ENCODE data around the gene RMRP.

RMRP gene

GRCh38 chr9:35652829-35653209 lies 5.0 kb downstream of the RMRP start:
- no peak for ATAC-seq
- TF ChIP-seq ARNTL (CRISPR knock-in tag; IDR thresholded peaks at IDR 0.05; ENCODE audit: borderline replicate concordance, low read depth), result no peak
- no peak for TF ChIP-seq ZNF70 (CRISPR knock-in tag; IDR thresholded peaks at IDR 0.05)
- no peak for TF ChIP-seq TCF4 (CRISPR knock-in tag; IDR thresholded peaks at IDR 0.05; ENCODE audit: borderline replicate concordance)
- TF ChIP-seq, protein P1, sequence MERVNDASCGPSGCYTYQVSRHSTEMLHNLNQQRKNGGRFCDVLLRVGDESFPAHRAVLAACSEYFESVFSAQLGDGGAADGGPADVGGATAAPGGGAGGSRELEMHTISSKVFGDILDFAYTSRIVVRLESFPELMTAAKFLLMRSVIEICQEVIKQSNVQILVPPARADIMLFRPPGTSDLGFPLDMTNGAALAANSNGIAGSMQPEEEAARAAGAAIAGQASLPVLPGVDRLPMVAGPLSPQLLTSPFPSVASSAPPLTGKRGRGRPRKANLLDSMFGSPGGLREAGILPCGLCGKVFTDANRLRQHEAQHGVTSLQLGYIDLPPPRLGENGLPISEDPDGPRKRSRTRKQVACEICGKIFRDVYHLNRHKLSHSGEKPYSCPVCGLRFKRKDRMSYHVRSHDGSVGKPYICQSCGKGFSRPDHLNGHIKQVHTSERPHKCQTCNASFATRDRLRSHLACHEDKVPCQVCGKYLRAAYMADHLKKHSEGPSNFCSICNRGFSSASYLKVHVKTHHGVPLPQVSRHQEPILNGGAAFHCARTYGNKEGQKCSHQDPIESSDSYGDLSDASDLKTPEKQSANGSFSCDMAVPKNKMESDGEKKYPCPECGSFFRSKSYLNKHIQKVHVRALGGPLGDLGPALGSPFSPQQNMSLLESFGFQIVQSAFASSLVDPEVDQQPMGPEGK (CRISPR knock-in tag; IDR thresholded peaks at IDR 0.05; ENCODE audit: borderline replicate concordance), result no peak
- TF ChIP-seq, protein P2, sequence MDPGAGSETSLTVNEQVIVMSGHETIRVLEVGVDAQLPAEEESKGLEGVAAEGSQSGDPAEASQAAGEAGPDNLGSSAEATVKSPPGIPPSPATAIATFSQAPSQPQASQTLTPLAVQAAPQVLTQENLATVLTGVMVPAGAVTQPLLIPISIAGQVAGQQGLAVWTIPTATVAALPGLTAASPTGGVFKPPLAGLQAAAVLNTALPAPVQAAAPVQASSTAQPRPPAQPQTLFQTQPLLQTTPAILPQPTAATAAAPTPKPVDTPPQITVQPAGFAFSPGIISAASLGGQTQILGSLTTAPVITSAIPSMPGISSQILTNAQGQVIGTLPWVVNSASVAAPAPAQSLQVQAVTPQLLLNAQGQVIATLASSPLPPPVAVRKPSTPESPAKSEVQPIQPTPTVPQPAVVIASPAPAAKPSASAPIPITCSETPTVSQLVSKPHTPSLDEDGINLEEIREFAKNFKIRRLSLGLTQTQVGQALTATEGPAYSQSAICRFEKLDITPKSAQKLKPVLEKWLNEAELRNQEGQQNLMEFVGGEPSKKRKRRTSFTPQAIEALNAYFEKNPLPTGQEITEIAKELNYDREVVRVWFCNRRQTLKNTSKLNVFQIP (CRISPR knock-in tag; IDR thresholded peaks at IDR 0.05; ENCODE audit: borderline replicate concordance, low read depth), result no peak
- TF ChIP-seq BACH2 (CRISPR knock-in tag; IDR thresholded peaks at IDR 0.05; ENCODE audit: borderline replicate concordance), result no peak
- no peak for TF ChIP-seq ZFP30 (CRISPR knock-in tag; IDR thresholded peaks at IDR 0.05)
- no peak for TF ChIP-seq CREB5 (CRISPR knock-in tag; IDR thresholded peaks at IDR 0.05; ENCODE audit: low read depth)
- no peak for TF ChIP-seq OSR1 (CRISPR knock-in tag; IDR thresholded peaks at IDR 0.05)
- TF ChIP-seq GLIS3 (CRISPR knock-in tag; IDR thresholded peaks at IDR 0.05), result no peak
- no peak for TF ChIP-seq CSDC2 (CRISPR knock-in tag; IDR thresholded peaks at IDR 0.05)
- TF ChIP-seq ESRRG (CRISPR knock-in tag; IDR thresholded peaks at IDR 0.05), result no peak
- no peak for TF ChIP-seq RARB (CRISPR knock-in tag; IDR thresholded peaks at IDR 0.05)
- no peak for TF ChIP-seq PPARA (CRISPR knock-in tag; IDR thresholded peaks at IDR 0.05; ENCODE audit: borderline replicate concordance)
- no peak for TF ChIP-seq ZNF8 (CRISPR knock-in tag; IDR thresholded peaks at IDR 0.05)

- no peak for ATAC-seq
- TF ChIP-seq TOX (CRISPR knock-in tag; IDR thresholded peaks at IDR 0.05; ENCODE audit: borderline replicate concordance), result no peak
Measured at GRCh38 chr9:35651956-35652828, 5.6 kb downstream of the RMRP start.

GRCh38 chr9:35650341-35651158 lies 7.3 kb downstream of the RMRP start, which contains the start of gene SIT1:
Gene SIT1 (minus strand): TSS chr9:35650931. CDS start chr9:35650853, 78 bp downstream.
- TF ChIP-seq ISL1 (CRISPR knock-in tag; IDR thresholded peaks at IDR 0.05), result no peak
- no peak for TF ChIP-seq SNAI2 (CRISPR knock-in tag; IDR thresholded peaks at IDR 0.05)
- TF ChIP-seq, protein P2 (CRISPR knock-in tag; IDR thresholded peaks at IDR 0.05; ENCODE audit: borderline replicate concordance, low read depth), result no peak
- TF ChIP-seq RARB (CRISPR knock-in tag; IDR thresholded peaks at IDR 0.05), result no peak
- TF ChIP-seq ESRRG (CRISPR knock-in tag; IDR thresholded peaks at IDR 0.05), result no peak
- TF ChIP-seq, protein P1 (CRISPR knock-in tag; IDR thresholded peaks at IDR 0.05; ENCODE audit: borderline replicate concordance), result no peak
- ATAC-seq, result no peak
